Activated T-cell treated with anti-CD3 and anti-CD28 coated beads for 24 hours (primary cell): Measurements from ENCODE around the gene KCNK5.

Experiments used
- DNase-seq: peaks from one replicate; pipeline ENCODE4 v3.0.0-alpha.2; 2020; ENCODE audit warnings: low read depth

The KCNK5 gene

GRCh38 chr6:39228992-39229767, at the start of gene KCNK5:
Gene KCNK5 (minus strand): TSS chr6:39229475. CDS start chr6:39229111, 364 bp downstream.
- DNase-seq = peak; percentile 74

GRCh38 chr6:39276379-39276995, 47.2 kb upstream of the KCNK5 start:
- no peak for DNase-seq

GRCh38 chr6:39274903-39275302, 45.6 kb upstream of the KCNK5 start:
- no peak for DNase-seq

- DNase-seq = no peak
Observed at GRCh38 chr6:39274471-39274870, 45.2 kb upstream of the KCNK5 start.

GRCh38 chr6:39273406-39273821, 44.1 kb upstream of the KCNK5 start:
- DNase-seq = no peak

GRCh38 chr6:39269961-39270360, 40.7 kb upstream of the KCNK5 start:
- DNase-seq = no peak

GRCh38 chr6:39268721-39269120, 39.4 kb upstream of the KCNK5 start:
- DNase-seq = no peak

- no peak for DNase-seq
Observed at GRCh38 chr6:39268171-39268570, 38.9 kb upstream of the KCNK5 start.

- no peak for DNase-seq
Observed at GRCh38 chr6:39266782-39267355, 37.6 kb upstream of the KCNK5 start.

- DNase-seq = no peak
Observed at GRCh38 chr6:39266375-39266774, 37.1 kb upstream of the KCNK5 start.

- DNase-seq = peak; percentile 5
Observed at GRCh38 chr6:39263303-39264037, 34.2 kb upstream of the KCNK5 start.

- no peak for DNase-seq
Observed at GRCh38 chr6:39261751-39262150, 32.5 kb upstream of the KCNK5 start.

GRCh38 chr6:39260953-39261352, 31.7 kb upstream of the KCNK5 start:
- no peak for DNase-seq

GRCh38 chr6:39260456-39260855, 31.2 kb upstream of the KCNK5 start:
- no peak for DNase-seq

- DNase-seq = no peak
Observed at GRCh38 chr6:39256294-39256940, 27.1 kb upstream of the KCNK5 start.

- no peak for DNase-seq
Observed at GRCh38 chr6:39254999-39255535, 25.8 kb upstream of the KCNK5 start.

- no peak for DNase-seq
Observed at GRCh38 chr6:39251406-39251805, 22.1 kb upstream of the KCNK5 start.

- no peak for DNase-seq
Observed at GRCh38 chr6:39250507-39250906, 21.2 kb upstream of the KCNK5 start.

GRCh38 chr6:39249278-39249677, 20.0 kb upstream of the KCNK5 start:
- no peak for DNase-seq

GRCh38 chr6:39247667-39248194, 18.5 kb upstream of the KCNK5 start:
- DNase-seq = no peak

- no peak for DNase-seq
Observed at GRCh38 chr6:39243809-39244208, 14.5 kb upstream of the KCNK5 start.
